Endothelial cell of umbilical vein (primary cell): ENCODE results near the gene ZMYM4.

Source experiments
- CTCF ChIP-seq, 2 donors: IDR thresholded peaks; 1 replicate in 1 of 2; 2 replicates in 1 of 2; pipeline ENCODE4 v1.5.1; 2011; ENCODE audit warnings: low read length in 2 of 2, mild to moderate bottlenecking in 2 of 2, moderate library complexity in 2 of 2, control low read depth in 1 of 2, inconsistent platforms in 1 of 2, low read depth in 1 of 2; ENCODE audit not compliant: insufficient read depth in 1 of 2; ENCODE audit errors: extremely low read depth in 1 of 2
- EZH2 ChIP-seq: IDR thresholded peaks from 2 replicates; pipeline ENCODE4 v1.6.1; 2012; ENCODE audit warnings: borderline replicate concordance, low read depth, mild to moderate bottlenecking, moderate library complexity, low read length, inconsistent platforms; ENCODE audit not compliant: severe bottlenecking
- GATA2 ChIP-seq: IDR thresholded peaks from 2 replicates; pipeline ENCODE4 v1.7.0; 2011; ENCODE audit warnings: low read depth, mild to moderate bottlenecking, moderate library complexity, mixed read lengths, low read length; ENCODE audit not compliant: insufficient read length, insufficient read depth
- JUN ChIP-seq: IDR thresholded peaks from 2 replicates; pipeline ENCODE4 v1.6.1; 2011; ENCODE audit warnings: borderline replicate concordance, low read depth; ENCODE audit not compliant: insufficient read length, insufficient read depth
- MYC ChIP-seq: IDR thresholded peaks from one replicate; pipeline ENCODE4 v1.6.1; 2011; ENCODE audit warnings: mild to moderate bottlenecking, low read depth, low read length
- POLR2A ChIP-seq: IDR thresholded peaks from 2 replicates; pipeline ENCODE4 v1.6.1; 2012; ENCODE audit warnings: low read depth, mild to moderate bottlenecking, control low read depth, low read length
- POLR2AphosphoS5 ChIP-seq: IDR thresholded peaks from 2 replicates; pipeline ENCODE4 v1.6.1; 2012; ENCODE audit warnings: low read depth, mild to moderate bottlenecking, control low read depth, low read length, moderate library complexity; ENCODE audit not compliant: insufficient read depth

GRCh38 chr1:35340519-35340918 is 72.0 kb downstream of the ZMYM4 start:
- TF ChIP-seq CTCF (IDR thresholded peaks at IDR 0.05; ENCODE audit: extremely low read depth in 1 of 2, insufficient read depth in 1 of 2, low read depth in 1 of 2, low read length in 2 of 2) (no peak), GATA2 (no peak), EZH2 (no peak), POLR2AphosphoS5 (no peak), POLR2A (no peak), JUN (no peak), MYC (no peak)
